Mesenchymal stem cell (in vitro differentiated cells and primary cell): ENCODE measurements around the gene NUB1.

Source experiments
- DNase-seq: peaks from one replicate; pipeline ENCODE4 v3.0.0-alpha.2; 2013
- H2AFZ ChIP-seq: one replicate; pipeline ENCODE4 v1.6.1; 2013; ENCODE audit warnings: low read depth, mild to moderate bottlenecking, control low read depth, inconsistent platforms, low read length, moderate library complexity
- H2AK5ac ChIP-seq: 2 replicates; pipeline ENCODE4 v1.6.1; 2013; ENCODE audit warnings: low read length, moderate library complexity, mild to moderate bottlenecking, inconsistent platforms; ENCODE audit not compliant: severe bottlenecking
- H2BK120ac ChIP-seq: one replicate; pipeline ENCODE4 v1.6.1; 2013; ENCODE audit warnings: low read depth, mild to moderate bottlenecking, inconsistent platforms, low read length, moderate library complexity
- H2BK12ac ChIP-seq, 2 experiments: one replicate each; pipeline ENCODE4 v1.6.1; 2013; ENCODE audit warnings: inconsistent platforms in 2 of 2, low read length in 2 of 2, mild to moderate bottlenecking in 2 of 2, moderate library complexity in 2 of 2, control low read depth in 1 of 2
- H2BK15ac ChIP-seq: one replicate; pipeline ENCODE4 v1.6.1; 2013; ENCODE audit warnings: mild to moderate bottlenecking, low read depth, inconsistent platforms; ENCODE audit not compliant: poor library complexity, severe bottlenecking
- H2BK5ac ChIP-seq: 2 replicates; pipeline ENCODE4 v1.6.1; 2013; ENCODE audit warnings: low read depth, mild to moderate bottlenecking, low read length, control low read depth, inconsistent platforms; ENCODE audit not compliant: poor library complexity, severe bottlenecking
- H3K14ac ChIP-seq, 2 experiments: one replicate each; pipeline ENCODE4 v1.6.1; 2013; ENCODE audit warnings: inconsistent platforms in 2 of 2, low read length in 2 of 2, control low read depth in 1 of 2, mild to moderate bottlenecking in 1 of 2, moderate library complexity in 1 of 2
- H3K18ac ChIP-seq, 2 experiments: one replicate each; pipeline ENCODE4 v1.6.1; 2013; ENCODE audit warnings: inconsistent platforms in 2 of 2, low read length in 2 of 2, control low read depth in 1 of 2, low read depth in 1 of 2, mild to moderate bottlenecking in 1 of 2
- H3K23ac ChIP-seq, 2 experiments: one replicate each; pipeline ENCODE4 v1.6.1; 2013; ENCODE audit warnings: inconsistent platforms in 2 of 2, low read length in 2 of 2, mild to moderate bottlenecking in 2 of 2, moderate library complexity in 2 of 2, control low read depth in 1 of 2
- H3K27ac ChIP-seq: 2 replicates; pipeline ENCODE4 v1.5.1; 2013; ENCODE audit warnings: mild to moderate bottlenecking, moderate library complexity, low read length, control low read depth, inconsistent platforms; ENCODE audit not compliant: poor library complexity, severe bottlenecking
- H3K27me3 ChIP-seq, 2 experiments: 2 replicates each; pipeline versions ENCODE4 v1.6.1 to v1.7.0; 2013; ENCODE audit warnings: low read length in 2 of 2, mild to moderate bottlenecking in 2 of 2, moderate library complexity in 2 of 2, control low read depth in 1 of 2, inconsistent platforms in 1 of 2; ENCODE audit not compliant: control insufficient read depth in 1 of 2, insufficient read depth in 1 of 2
- H3K36me3 ChIP-seq, 2 experiments: 2 replicates each; pipeline versions ENCODE4 v1.6.1 to v1.7.0; 2013; ENCODE audit warnings: low read length in 2 of 2, control low read depth in 1 of 2, inconsistent platforms in 1 of 2, low read depth in 1 of 2, mild to moderate bottlenecking in 1 of 2; ENCODE audit not compliant: insufficient read depth in 2 of 2, control insufficient read depth in 1 of 2
- H3K4ac ChIP-seq, 2 experiments: one replicate each; pipeline ENCODE4 v1.6.1; 2013; ENCODE audit warnings: inconsistent platforms in 2 of 2, low read length in 2 of 2, mild to moderate bottlenecking in 2 of 2, moderate library complexity in 2 of 2, control low read depth in 1 of 2, low read depth in 1 of 2
- H3K4me1 ChIP-seq: 2 replicates; pipeline ENCODE4 v1.6.1; 2013; ENCODE audit warnings: low read depth, low read length, control low read depth; ENCODE audit not compliant: control insufficient read depth, insufficient read depth
- H3K4me2 ChIP-seq: 2 replicates; pipeline ENCODE4 v1.6.1; 2013; ENCODE audit warnings: low read length, mild to moderate bottlenecking, inconsistent platforms; ENCODE audit not compliant: poor library complexity, severe bottlenecking
- H3K4me3 ChIP-seq, 2 experiments: 2 replicates each; pipeline versions ENCODE4 v1.5.1 to v1.7.0; 2013; ENCODE audit warnings: low read length in 2 of 2, mild to moderate bottlenecking in 2 of 2, control low read depth in 1 of 2, low read depth in 1 of 2; ENCODE audit not compliant: insufficient read depth in 1 of 2
- H3K79me1 ChIP-seq: replicated peaks from 2 replicates; pipeline ENCODE4 v1.6.1; 2013; ENCODE audit warnings: mild to moderate bottlenecking, control low read depth, low read length, inconsistent platforms; ENCODE audit not compliant: poor library complexity, severe bottlenecking
- H3K9ac ChIP-seq: 2 replicates; pipeline ENCODE4 v1.7.0; 2013; ENCODE audit warnings: mild to moderate bottlenecking, low read length, moderate library complexity
- H3K9me3 ChIP-seq: 2 replicates; pipeline ENCODE4 v1.7.0; 2013; ENCODE audit warnings: mild to moderate bottlenecking, low read length; ENCODE audit not compliant: control insufficient read depth
- H4K8ac ChIP-seq: one replicate; pipeline ENCODE4 v1.6.1; 2013; ENCODE audit warnings: inconsistent platforms, mild to moderate bottlenecking, low read length, moderate library complexity
- H4K91ac ChIP-seq: one replicate; pipeline ENCODE4 v1.6.1; 2013; ENCODE audit warnings: mild to moderate bottlenecking, low read length, inconsistent platforms
- WGBS: methylation state at CpG from one replicate; pipeline ENCODE4 v1.1.7; 2013; ENCODE audit warnings: mixed read lengths; 5-methylcytosine and 5-hydroxymethylcytosine counted together

Gene NUB1

DNA sequence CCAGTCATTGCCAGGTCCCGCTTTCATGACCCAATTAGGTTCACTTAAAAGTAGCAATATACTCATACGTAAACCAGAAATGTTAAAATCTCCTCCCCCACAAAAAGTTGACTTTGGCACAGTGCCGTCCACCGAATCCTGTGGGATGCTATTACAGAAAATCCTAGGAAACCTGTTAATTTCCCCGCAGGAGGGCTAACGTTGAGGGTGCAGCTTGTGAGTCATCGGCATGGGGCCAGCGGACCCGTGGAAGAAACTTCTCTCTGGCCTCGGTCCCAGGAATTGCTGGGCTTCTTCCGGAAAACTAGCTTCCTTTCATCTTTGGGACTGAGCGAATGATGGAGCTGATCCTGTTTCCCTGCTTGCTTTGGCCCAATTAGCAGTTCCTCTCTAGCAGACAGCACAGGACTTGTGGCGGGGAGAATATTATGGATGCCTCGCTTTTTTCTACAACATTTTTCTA is 84.9 kb downstream of the NUB1 start:
- no peak overlapping the region for H3K4me2 ChIP-seq

DNA sequence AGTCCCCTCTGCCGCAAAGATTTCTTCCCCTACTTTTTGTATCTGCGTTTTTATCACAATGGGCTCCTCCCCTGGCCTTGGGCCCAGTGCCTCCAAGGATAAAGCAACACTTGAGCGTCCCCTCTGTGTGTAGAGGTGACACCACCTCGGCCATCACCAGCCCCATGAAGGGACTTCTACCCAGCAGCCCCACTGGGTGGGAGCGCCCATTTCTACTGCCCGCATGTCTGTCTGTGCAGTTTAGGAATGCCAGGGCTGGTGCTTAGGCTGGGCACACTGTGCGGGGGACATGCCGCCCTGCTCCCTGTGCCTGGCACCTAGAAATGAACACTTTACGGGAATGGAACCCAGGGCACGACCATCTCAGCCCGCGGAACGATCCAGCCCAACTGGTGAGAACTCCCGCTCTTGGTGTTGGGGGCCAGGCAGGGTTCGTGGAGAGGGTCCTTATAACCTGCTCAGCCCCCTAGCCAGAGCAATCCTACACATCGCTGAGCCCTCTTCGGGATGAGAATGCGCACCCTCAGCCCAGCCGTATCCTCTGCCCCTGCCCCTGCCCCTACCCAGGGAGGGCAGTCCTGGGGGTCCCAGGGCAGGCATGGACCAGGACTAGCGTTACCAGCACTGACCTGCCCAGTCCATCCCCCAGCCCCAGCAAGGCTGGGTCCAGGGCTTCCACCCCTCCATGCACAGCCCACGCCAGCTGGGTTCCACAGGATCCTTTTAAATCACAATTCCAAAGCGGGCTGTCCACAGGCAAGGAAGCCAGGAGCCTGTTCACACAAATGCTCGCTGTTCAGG is 85.5 kb downstream of the NUB1 start:
- no peak overlapping the region for H2AFZ ChIP-seq
- peaks cover 35% of the 10 kb centered on the region for H3K4me1 ChIP-seq
- H2BK15ac ChIP-seq, result no peak overlapping the region
- H3K27me3 ChIP-seq, result no peaks in the 10 kb centered on the region
- no peak overlapping the region for H2BK5ac ChIP-seq
- H3K79me1 ChIP-seq, result no peaks in the 10 kb centered on the region
- no peak overlapping the region for H3K23ac ChIP-seq
- no peak overlapping the region for H3K14ac ChIP-seq
- no peaks in the 10 kb centered on the region for H3K36me3 ChIP-seq
- H3K4ac ChIP-seq, result peak overlapping the region in 1 of 2 experiments; percentile 13
- peak overlapping the region in 1 of 2 experiments; percentile 45 for H3K4me3 ChIP-seq
- H3K9me3 ChIP-seq, result peaks cover 9% of the 10 kb centered on the region
- peak overlapping the region; percentile 91 for H2AK5ac ChIP-seq
- no peak overlapping the region for H4K8ac ChIP-seq
- no peak overlapping the region for H3K4me2 ChIP-seq
- DNase-seq, result no peak
- WGBS, result 97% methylated on average over 23 of the region's 23 CpGs
- H3K18ac ChIP-seq, result peak overlapping the region; percentile 28 to 72
- peak overlapping the region; percentile 6 to 83 for H2BK12ac ChIP-seq
- no peak overlapping the region for H4K91ac ChIP-seq
- H3K27ac ChIP-seq, result peak overlapping the region; percentile 51
- peak overlapping the region; percentile 77 for H3K9ac ChIP-seq
- no peak overlapping the region for H2BK120ac ChIP-seq

More for the DNA sequence above, 84.9 kb downstream of the NUB1 start:
- Histone ChIP-seq H3K4me3 (peak overlapping the region in 1 of 2 experiments; percentile 45), H4K91ac (no peak overlapping the region), H3K36me3 (no peaks in the 10 kb centered on the region), H3K9me3 (peaks cover 15% of the 10 kb centered on the region), H3K27me3 (no peaks in the 10 kb centered on the region), H2BK120ac (no peak overlapping the region), H2BK5ac (no peak overlapping the region), H2AK5ac (no peak overlapping the region), H2BK12ac (no peak overlapping the region), H3K4me1 (peaks cover 35% of the 10 kb centered on the region), H2BK15ac (no peak overlapping the region), H3K23ac (no peak overlapping the region), H3K4ac (no peak overlapping the region), H4K8ac (no peak overlapping the region), H3K18ac (peak overlapping the region in 1 of 2 experiments; percentile 28), H2AFZ (no peak overlapping the region), H3K9ac (peak overlapping the region; percentile 77), H3K14ac (no peak overlapping the region), H3K79me1 (no peaks in the 10 kb centered on the region), H3K27ac (peak overlapping the region; percentile 51)
- peak; percentile 79 for DNase-seq
- 66% methylated on average over 14 of the region's 14 CpGs for WGBS

- no peak overlapping the region for H2BK120ac ChIP-seq
- no peaks in the 10 kb centered on the region for H3K27me3 ChIP-seq
- H3K23ac ChIP-seq, result peak overlapping the region in 1 of 2 experiments; percentile 34
- peak overlapping the region; percentile 91 for H2AK5ac ChIP-seq
- H3K9ac ChIP-seq, result no peak overlapping the region
- H4K91ac ChIP-seq, result no peak overlapping the region
- H3K4ac ChIP-seq, result peak overlapping the region in 1 of 2 experiments; percentile 13
- DNase-seq, result peak; percentile 58
- H2BK12ac ChIP-seq, result peak overlapping the region in 1 of 2 experiments; percentile 83
- no peaks in the 10 kb centered on the region for H3K79me1 ChIP-seq
- no peak overlapping the region for H3K14ac ChIP-seq
- no peaks in the 10 kb centered on the region for H3K36me3 ChIP-seq
- H3K4me1 ChIP-seq, result peaks cover 37% of the 10 kb centered on the region
- peaks cover 1% of the 10 kb centered on the region for H3K9me3 ChIP-seq
- no peak overlapping the region for H2AFZ ChIP-seq
- WGBS, result 70% methylated on average over 5 of the region's 10 CpGs
- H3K4me3 ChIP-seq, result no peak overlapping the region
- peak overlapping the region; percentile 52 for H3K27ac ChIP-seq
- no peak overlapping the region for H2BK5ac ChIP-seq
- no peak overlapping the region for H3K4me2 ChIP-seq
- H2BK15ac ChIP-seq, result no peak overlapping the region
- H3K18ac ChIP-seq, result peak overlapping the region in 1 of 2 experiments; percentile 55
- no peak overlapping the region for H4K8ac ChIP-seq
These were observed 86.2 kb downstream of the NUB1 start for GRCh38 chr7:151427705-151428377.
